Effector memory CD4-positive, alpha-beta T cell (primary cell): ENCODE measurements around the gene SLCO1B1.

ENCODE experiments used
- DNase-seq, 3 donors: peaks; one replicate each; pipeline ENCODE4 v3.0.0-alpha.2; 2020
- H3K27ac ChIP-seq: 2 replicates; pipeline ENCODE4 v1.7.0; 2013; ENCODE audit warnings: mild to moderate bottlenecking, low read length, moderate library complexity; ENCODE audit not compliant: insufficient read depth, poor library complexity, severe bottlenecking
- H3K27me3 ChIP-seq: replicated peaks from 2 replicates; pipeline ENCODE4 v1.7.0; 2013; ENCODE audit warnings: mild to moderate bottlenecking, low read length; ENCODE audit not compliant: insufficient read depth, control insufficient read depth, poor library complexity, severe bottlenecking
- H3K36me3 ChIP-seq: 2 replicates; pipeline ENCODE4 v1.7.0; 2013; ENCODE audit warnings: mild to moderate bottlenecking, low read length, moderate library complexity; ENCODE audit not compliant: control insufficient read depth, insufficient read depth
- H3K4me1 ChIP-seq: 2 replicates; pipeline ENCODE4 v1.7.0; 2013; ENCODE audit warnings: low read length, mild to moderate bottlenecking; ENCODE audit not compliant: control insufficient read depth, insufficient read depth, poor library complexity, severe bottlenecking
- H3K4me3 ChIP-seq: 2 replicates; pipeline ENCODE4 v1.7.0; 2013; ENCODE audit warnings: low read length, low read depth, mild to moderate bottlenecking; ENCODE audit not compliant: insufficient read depth, poor library complexity, severe bottlenecking
- H3K9me3 ChIP-seq: 2 replicates; pipeline ENCODE4 v1.7.0; 2013; ENCODE audit warnings: mild to moderate bottlenecking, low read length, moderate library complexity; ENCODE audit not compliant: control insufficient read depth

The SLCO1B1 gene

GRCh38 chr12:21219206-21219605, 88.2 kb downstream of the SLCO1B1 start:
- Histone ChIP-seq H3K27me3 (no peaks in the 10 kb centered on the region), H3K4me1 (no peaks in the 10 kb centered on the region), H3K9me3 (no peaks in the 10 kb centered on the region), H3K36me3 (no peaks in the 10 kb centered on the region), H3K4me3 (no peak overlapping the region), H3K27ac (no peak overlapping the region)
- DNase-seq, result no peak

- no peak for DNase-seq
- H3K36me3 ChIP-seq, result no peaks in the 10 kb centered on the region
- no peak overlapping the region for H3K4me3 ChIP-seq
- no peak overlapping the region for H3K27ac ChIP-seq
- H3K9me3 ChIP-seq, result no peaks in the 10 kb centered on the region
- H3K27me3 ChIP-seq, result no peaks in the 10 kb centered on the region
- H3K4me1 ChIP-seq, result no peaks in the 10 kb centered on the region
Observed at GRCh38 chr12:21220266-21220665, 89.3 kb downstream of the SLCO1B1 start.

GRCh38 chr12:21221072-21221471, 90.1 kb downstream of the SLCO1B1 start:
- DNase-seq, result no peak
- Histone ChIP-seq H3K36me3 (no peaks in the 10 kb centered on the region), H3K27ac (no peak overlapping the region), H3K27me3 (no peaks in the 10 kb centered on the region), H3K9me3 (no peaks in the 10 kb centered on the region), H3K4me1 (no peaks in the 10 kb centered on the region), H3K4me3 (no peak overlapping the region)

- H3K9me3 ChIP-seq, result no peaks in the 10 kb centered on the region
- H3K4me3 ChIP-seq, result no peak overlapping the region
- no peak overlapping the region for H3K27ac ChIP-seq
- H3K27me3 ChIP-seq, result no peaks in the 10 kb centered on the region
- H3K36me3 ChIP-seq, result no peaks in the 10 kb centered on the region
- DNase-seq, result no peak
- no peaks in the 10 kb centered on the region for H3K4me1 ChIP-seq
Observed at GRCh38 chr12:21221778-21222177, 90.8 kb downstream of the SLCO1B1 start.

- no peak overlapping the region for H3K27ac ChIP-seq
- no peak for DNase-seq
- H3K4me1 ChIP-seq, result no peaks in the 10 kb centered on the region
- H3K27me3 ChIP-seq, result no peaks in the 10 kb centered on the region
- H3K36me3 ChIP-seq, result no peaks in the 10 kb centered on the region
- H3K4me3 ChIP-seq, result no peak overlapping the region
- H3K9me3 ChIP-seq, result no peaks in the 10 kb centered on the region
Observed at GRCh38 chr12:21223930-21224329, 92.9 kb downstream of the SLCO1B1 start.

GRCh38 chr12:21234395-21234794, 103.4 kb downstream of the SLCO1B1 start:
- Histone ChIP-seq H3K27ac (no peak overlapping the region), H3K4me1 (no peaks in the 10 kb centered on the region), H3K27me3 (no peaks in the 10 kb centered on the region), H3K4me3 (no peak overlapping the region), H3K36me3 (no peaks in the 10 kb centered on the region), H3K9me3 (no peaks in the 10 kb centered on the region)
- no peak for DNase-seq

- Histone ChIP-seq H3K27me3 (no peaks in the 10 kb centered on the region), H3K27ac (no peak overlapping the region), H3K9me3 (no peaks in the 10 kb centered on the region), H3K4me3 (no peak overlapping the region), H3K36me3 (no peaks in the 10 kb centered on the region), H3K4me1 (no peaks in the 10 kb centered on the region)
- DNase-seq, result no peak
Observed at GRCh38 chr12:21239866-21240265, 108.9 kb downstream of the SLCO1B1 start.

- DNase-seq, result no peak
- H3K36me3 ChIP-seq, result no peaks in the 10 kb centered on the region
- no peak overlapping the region for H3K4me3 ChIP-seq
Observed at GRCh38 chr12:21248679-21249078, 117.7 kb downstream of the SLCO1B1 start.

GRCh38 chr12:21252070-21252469, 121.1 kb downstream of the SLCO1B1 start:
- H3K9me3 ChIP-seq, result no peaks in the 10 kb centered on the region
- H3K36me3 ChIP-seq, result no peaks in the 10 kb centered on the region
- H3K27me3 ChIP-seq, result no peaks in the 10 kb centered on the region
- no peak overlapping the region for H3K27ac ChIP-seq
- no peaks in the 10 kb centered on the region for H3K4me1 ChIP-seq
- DNase-seq, result no peak
- H3K4me3 ChIP-seq, result no peak overlapping the region

More at GRCh38 chr12:21248679-21249078, 117.7 kb downstream of the SLCO1B1 start:
- Histone ChIP-seq H3K27me3 (no peaks in the 10 kb centered on the region), H3K9me3 (no peaks in the 10 kb centered on the region), H3K4me1 (no peaks in the 10 kb centered on the region), H3K27ac (no peak overlapping the region)

- DNase-seq, result no peak
- Histone ChIP-seq H3K36me3 (no peaks in the 10 kb centered on the region), H3K27me3 (no peaks in the 10 kb centered on the region), H3K4me1 (no peaks in the 10 kb centered on the region), H3K9me3 (no peaks in the 10 kb centered on the region), H3K27ac (no peak overlapping the region), H3K4me3 (no peak overlapping the region)
Observed at GRCh38 chr12:21257172-21257571, 126.2 kb downstream of the SLCO1B1 start.

GRCh38 chr12:21264232-21264631, 133.2 kb downstream of the SLCO1B1 start:
- DNase-seq, result no peak
- no peaks in the 10 kb centered on the region for H3K27me3 ChIP-seq
- H3K4me3 ChIP-seq, result no peak overlapping the region
- no peak overlapping the region for H3K27ac ChIP-seq
- H3K4me1 ChIP-seq, result no peaks in the 10 kb centered on the region
- no peaks in the 10 kb centered on the region for H3K36me3 ChIP-seq
- H3K9me3 ChIP-seq, result no peaks in the 10 kb centered on the region
